ENCODE data around the gene GPR89B.
A peak's percentile ranks its signal among the peaks of the same experiment; 100 is the strongest.
"Not testable (repeated sequence)": the region's sequence is repeated elsewhere in the genome, so short reads cannot be mapped to it uniquely, and the experiment has no call there.

The GPR89B gene

GRCh38 chr1:148033147-148033546, 104.9 kb downstream of the GPR89B start:
- not testable (repeated sequence) for DNase-seq

DNA sequence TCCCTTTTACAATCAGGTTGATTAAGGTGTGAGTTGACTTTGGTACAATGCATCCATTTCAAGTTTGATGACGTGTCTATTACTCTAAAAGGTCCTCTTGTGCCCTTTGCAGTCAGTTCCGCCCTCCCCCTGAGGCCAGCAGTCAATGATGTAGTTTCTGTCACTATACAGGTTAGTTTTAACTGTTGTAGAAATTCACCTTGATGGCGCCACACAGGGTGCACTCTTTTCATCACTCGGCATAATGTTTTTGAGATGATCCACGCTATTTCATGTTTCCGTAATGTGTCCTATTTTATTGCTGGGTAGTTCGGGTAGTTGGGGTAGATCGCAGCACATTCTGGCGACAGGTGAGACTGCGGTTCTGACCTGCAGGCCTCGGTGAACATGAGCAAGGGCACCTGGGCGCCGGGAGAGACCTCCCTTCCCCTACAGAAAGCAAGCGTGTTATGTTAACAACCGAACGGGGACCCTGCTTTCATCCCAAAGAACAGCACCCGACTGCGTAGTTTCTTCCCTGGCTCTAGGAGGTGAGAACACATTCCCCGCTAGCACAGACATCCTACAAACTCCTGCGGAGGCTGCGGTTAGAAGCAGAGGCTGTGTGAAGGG, 109.7 kb downstream of the GPR89B start:
- DNase-seq = not testable (repeated sequence)

GRCh38 chr1:148038462-148039333, 110.5 kb downstream of the GPR89B start:
- DNase-seq = peak; percentile 70 to 74
